ENCODE results near the gene STAT5B. TPM values are rescaled to one million over a fixed set of nuclear protein-coding genes. Genes with fewer than 3 reads are reported as not detected.

Gene STAT5B
- total and polyA plus RNA-seq, 2 of the 8 experiments (the other 6 are each of a cell fraction or from before 2014, with no cell fraction given) = 35.3 to 52.6 TPM

DNA sequence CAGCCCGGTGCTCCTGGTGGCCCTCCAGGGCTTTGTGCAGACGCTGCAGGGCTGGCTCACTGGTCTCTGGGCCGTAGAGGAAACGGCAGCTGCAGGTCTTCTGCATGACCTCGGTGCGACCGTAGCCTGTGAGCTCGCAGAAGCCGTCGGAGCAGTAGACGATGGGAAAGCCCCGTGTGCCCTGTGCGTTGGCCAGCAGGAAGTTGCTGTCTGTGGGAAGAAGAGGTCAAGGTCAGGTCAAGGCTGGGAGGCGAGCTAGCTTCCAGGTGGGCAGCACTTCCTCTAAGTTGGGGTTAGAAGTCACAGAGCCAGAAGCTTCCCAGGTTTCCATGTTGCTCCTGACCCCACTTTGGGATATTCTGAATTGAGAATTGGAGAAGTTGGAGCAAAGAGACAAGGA lies 97.4 kb downstream of the STAT5B start:
- Histone ChIP-seq H3K79me2 (ENCODE audit: control insufficient read depth in 1 of 2, insufficient read depth in 2 of 2, low read length in 2 of 2) (no peaks in the 10 kb centered on the region), H3K79me1 (ENCODE audit: low read depth, low read length) (no peaks in the 10 kb centered on the region), H2BK12ac (ENCODE audit: low read depth, low read length) (no peak overlapping the region), H2AK5ac (ENCODE audit: low read depth, low read length) (no peak overlapping the region), H3K27me3 (replicated peaks in 1 of 4; ENCODE audit: control insufficient read depth in 3 of 4, extremely low read depth in 1 of 4, insufficient read depth in 3 of 4, low read length in 3 of 4) (peaks cover 7 to 39% (median 27%) of the 10 kb centered on the region in 4 experiments), H4K20me1 (replicated peaks in 1 of 2; ENCODE audit: control insufficient read depth in 1 of 2, insufficient read depth in 2 of 2, low read length in 2 of 2) (peaks cover 0 to 1% of the 10 kb centered on the region in 2 experiments), H3K4me3 (ENCODE audit: extremely low read depth in 1 of 4, insufficient read depth in 2 of 4, low read depth in 3 of 4, low read length in 4 of 4) (no peak overlapping the region), H3K23ac (ENCODE audit: insufficient read length) (no peak overlapping the region), H2BK120ac (replicated peaks; ENCODE audit: low read depth, low read length) (no peak overlapping the region), H4K91ac (replicated peaks; ENCODE audit: insufficient read length, low read length) (no peak overlapping the region), H3K36me3 (ENCODE audit: control insufficient read depth in 2 of 4, insufficient read depth in 4 of 4, low read length in 3 of 4) (no peaks in the 10 kb centered on the region), H3K4me1 (replicated peaks in 1 of 4; ENCODE audit: control insufficient read depth in 3 of 4, insufficient read depth in 4 of 4, low read length in 3 of 4) (peaks cover 0 to 13% (median 7%) of the 10 kb centered on the region in 4 experiments; a peak in 5 of 7 replicates), H3K4me2 (ENCODE audit: insufficient read depth in 1 of 2, low read depth in 2 of 2, low read length in 2 of 2) (no peak overlapping the region), H3K23me2 (ENCODE audit: low read depth, low read length) (peaks cover 12% of the 10 kb centered on the region; the same call in 1 of the 2 replicates), H2BK15ac (ENCODE audit: low read length) (no peak overlapping the region), H2BK20ac (ENCODE audit: low read length) (no peak overlapping the region), H3K14ac (ENCODE audit: insufficient read length) (no peak overlapping the region), H2AFZ (ENCODE audit: low read length) (no peak overlapping the region), H4K8ac (ENCODE audit: extremely low read depth, insufficient read depth, low read length) (no peak overlapping the region), H4K5ac (ENCODE audit: insufficient read length, low read depth, low read length) (no peak overlapping the region), H3K9me3 (ENCODE audit: insufficient read depth in 2 of 2, low read depth in 1 of 2, low read length in 1 of 2) (no peaks in the 10 kb centered on the region), H3K4ac (replicated peaks; ENCODE audit: insufficient read length, low read depth, low read length) (no peak overlapping the region), H3K9ac (replicated peaks in 1 of 4; ENCODE audit: extremely low read depth in 1 of 4, low read depth in 3 of 4, low read length in 3 of 4) (no peak overlapping the region; a peak in 2 of 7 replicates), H3K56ac (replicated peaks; ENCODE audit: insufficient read length, low read depth, low read length) (no peak overlapping the region), H3K18ac (ENCODE audit: extremely low read depth, low read length) (no peak overlapping the region), H3K27ac (ENCODE audit: low read depth, low read length) (no peak overlapping the region), H2BK5ac (ENCODE audit: low read depth, low read length) (no peak overlapping the region)
- no peak for FAIRE-seq
- WGBS, 2 experiments (ENCODE audit: extremely low coverage in 1 of 2, insufficient coverage in 1 of 2, insufficient read length in 1 of 2, insufficient replicate concordance in 2 of 2, low coverage in 1 of 2, low lambda C conversion rate in 2 of 2, missing lambda C conversion rate in 1 of 2) = 90% methylated on average over 14 of the region's 14 CpGs; no CpG with 5 or more reads in 1 of the 2 experiments
- POLR2A ChIA-PET (ENCODE audit: partially characterized antibody) = no interaction called here
- CTCF ChIA-PET (ENCODE audit: partially characterized antibody) = interaction anchor here (1.0 to 4.9 kb wide), 6 partner anchors 15 to 225 kb away, joined by 3 to 34 read pairs (median 5); partner anchors contain the start of gene KAT2A
- DNase-seq (ENCODE audit: low read depth in 1 of 2, low spot score in 2 of 2) = no peak
- no peak for TF ChIP-seq CBX8 (IDR thresholded peaks at IDR 0.05; ENCODE audit: borderline replicate concordance, low read depth, low read length)
- no peak for TF ChIP-seq HDAC6 (IDR thresholded peaks at IDR 0.05; ENCODE audit: low read depth, low read length)
- TF ChIP-seq RAD21 (IDR thresholded peaks at IDR 0.05 in 1 of 2, conservative IDR thresholded peaks at IDR 0.05 in 1 of 2; ENCODE audit: low read depth in 2 of 2, low read length in 2 of 2) = no peak
- no peak for TF ChIP-seq SP4 (IDR thresholded peaks at IDR 0.05; ENCODE audit: low read length)
- no peak for TF ChIP-seq RBBP5 (IDR thresholded peaks at IDR 0.05; ENCODE audit: borderline replicate concordance, low read depth, low read length)
- TF ChIP-seq HDAC2 (IDR thresholded peaks at IDR 0.05; ENCODE audit: borderline replicate concordance in 1 of 2, low read depth in 2 of 2, low read length in 2 of 2) = no peak
- no peak for TF ChIP-seq TBP (IDR thresholded peaks at IDR 0.05; ENCODE audit: low read depth, low read length)
- TF ChIP-seq, protein P1, sequence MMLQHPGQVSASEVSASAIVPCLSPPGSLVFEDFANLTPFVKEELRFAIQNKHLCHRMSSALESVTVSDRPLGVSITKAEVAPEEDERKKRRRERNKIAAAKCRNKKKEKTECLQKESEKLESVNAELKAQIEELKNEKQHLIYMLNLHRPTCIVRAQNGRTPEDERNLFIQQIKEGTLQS (IDR thresholded peaks at IDR 0.05; ENCODE audit: insufficient read depth, low read depth, low read length) = no peak
- no peak for TF ChIP-seq CHD2 (IDR thresholded peaks at IDR 0.05; ENCODE audit: low read length)
- TF ChIP-seq SIRT6 (IDR thresholded peaks at IDR 0.05; ENCODE audit: low read length) = no peak
- TF ChIP-seq, protein P2, sequence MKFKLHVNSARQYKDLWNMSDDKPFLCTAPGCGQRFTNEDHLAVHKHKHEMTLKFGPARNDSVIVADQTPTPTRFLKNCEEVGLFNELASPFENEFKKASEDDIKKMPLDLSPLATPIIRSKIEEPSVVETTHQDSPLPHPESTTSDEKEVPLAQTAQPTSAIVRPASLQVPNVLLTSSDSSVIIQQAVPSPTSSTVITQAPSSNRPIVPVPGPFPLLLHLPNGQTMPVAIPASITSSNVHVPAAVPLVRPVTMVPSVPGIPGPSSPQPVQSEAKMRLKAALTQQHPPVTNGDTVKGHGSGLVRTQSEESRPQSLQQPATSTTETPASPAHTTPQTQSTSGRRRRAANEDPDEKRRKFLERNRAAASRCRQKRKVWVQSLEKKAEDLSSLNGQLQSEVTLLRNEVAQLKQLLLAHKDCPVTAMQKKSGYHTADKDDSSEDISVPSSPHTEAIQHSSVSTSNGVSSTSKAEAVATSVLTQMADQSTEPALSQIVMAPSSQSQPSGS (IDR thresholded peaks at IDR 0.05; ENCODE audit: low read length) = no peak

All from H1 (cell line).